Brain microvascular endothelial cell (primary cell): ENCODE results near the gene NR2F1-AS1.
A peak's percentile ranks its signal among the peaks of the same experiment; 100 is the strongest.

Experiments used
- DNase-seq: peaks from one replicate; pipeline ENCODE4 v3.0.0-alpha.2; 2020
- H3K27ac ChIP-seq: fragments of 250-450 bp; sonication (Bioruptor Pico); 2 replicates; pipeline ENCODE4 v1.5.1; 2020; ENCODE audit warnings: mild to moderate bottlenecking, moderate library complexity
- H3K27me3 ChIP-seq: fragments of 250-450 bp; sonication (Bioruptor Pico); replicated peaks from 2 replicates; pipeline ENCODE4 v1.5.1; 2020; ENCODE audit warnings: mild to moderate bottlenecking
- H3K36me3 ChIP-seq: fragments of 250-450 bp; sonication (Bioruptor Pico); replicated peaks from 2 replicates; pipeline ENCODE4 v1.5.1; 2020; ENCODE audit warnings: mild to moderate bottlenecking
- H3K4me3 ChIP-seq: 2 replicates; pipeline ENCODE4 v1.5.1; 2011; ENCODE audit warnings: low read depth, mild to moderate bottlenecking, control low read depth, low read length, moderate library complexity
- in situ Hi-C: cut with HindIII; loops from 2 replicates; pipeline ENCODE4 v1.10.0; 2017; ENCODE audit warnings: low sequenced_read_pairs, low pct_ligation_motif_present
- TF ChIP-seq, protein P1 (sequence below): IDR thresholded peaks from 2 replicates; pipeline ENCODE4 v1.5.1; 2011; ENCODE audit warnings: low read depth, mild to moderate bottlenecking, moderate library complexity, low read length, control low read depth, inconsistent platforms; ENCODE audit errors: missing control alignments

NR2F1-AS1 gene

DNA sequence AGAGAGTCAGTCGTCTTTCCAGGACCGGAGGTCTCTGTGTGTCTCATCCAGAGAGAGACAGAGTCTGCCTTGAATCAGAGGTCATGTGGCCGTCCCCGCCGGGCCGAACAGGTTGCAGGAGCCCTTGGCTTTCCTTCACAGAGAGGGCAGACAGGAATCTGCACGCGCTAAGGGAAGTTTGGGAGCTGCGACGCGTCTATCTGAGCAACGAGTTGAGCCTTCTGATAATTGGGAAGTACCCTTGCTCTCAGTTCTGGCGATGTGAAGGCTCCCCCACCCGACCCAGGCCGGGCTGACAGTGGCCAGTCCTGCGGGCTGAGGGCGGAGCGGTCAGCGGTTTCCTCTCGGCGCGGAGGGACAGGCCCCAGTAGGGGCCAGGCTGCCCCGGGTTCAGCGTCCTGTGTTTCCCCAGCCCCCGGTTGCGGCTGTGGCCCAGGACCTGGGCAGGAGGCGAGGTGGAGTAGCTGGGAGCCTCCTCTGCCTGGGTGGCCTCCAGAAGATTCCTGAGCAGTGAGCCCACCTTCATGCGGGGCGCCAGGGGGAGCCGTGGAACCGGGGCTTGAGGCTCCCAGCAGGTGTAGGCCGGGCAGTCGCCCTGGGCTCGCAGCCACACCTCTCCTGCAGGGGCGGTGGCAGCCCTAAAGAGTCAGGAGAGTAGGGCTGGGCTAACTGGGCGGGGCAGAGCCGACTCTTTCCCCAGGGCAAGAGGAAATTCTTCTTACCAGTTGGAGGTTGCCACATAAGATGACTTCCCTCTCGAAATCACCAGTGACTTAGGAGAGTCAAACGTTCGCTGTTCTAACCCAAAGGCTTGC lies 15.9 kb upstream of the NR2F1-AS1 start:
- TF ChIP-seq, protein P1, sequence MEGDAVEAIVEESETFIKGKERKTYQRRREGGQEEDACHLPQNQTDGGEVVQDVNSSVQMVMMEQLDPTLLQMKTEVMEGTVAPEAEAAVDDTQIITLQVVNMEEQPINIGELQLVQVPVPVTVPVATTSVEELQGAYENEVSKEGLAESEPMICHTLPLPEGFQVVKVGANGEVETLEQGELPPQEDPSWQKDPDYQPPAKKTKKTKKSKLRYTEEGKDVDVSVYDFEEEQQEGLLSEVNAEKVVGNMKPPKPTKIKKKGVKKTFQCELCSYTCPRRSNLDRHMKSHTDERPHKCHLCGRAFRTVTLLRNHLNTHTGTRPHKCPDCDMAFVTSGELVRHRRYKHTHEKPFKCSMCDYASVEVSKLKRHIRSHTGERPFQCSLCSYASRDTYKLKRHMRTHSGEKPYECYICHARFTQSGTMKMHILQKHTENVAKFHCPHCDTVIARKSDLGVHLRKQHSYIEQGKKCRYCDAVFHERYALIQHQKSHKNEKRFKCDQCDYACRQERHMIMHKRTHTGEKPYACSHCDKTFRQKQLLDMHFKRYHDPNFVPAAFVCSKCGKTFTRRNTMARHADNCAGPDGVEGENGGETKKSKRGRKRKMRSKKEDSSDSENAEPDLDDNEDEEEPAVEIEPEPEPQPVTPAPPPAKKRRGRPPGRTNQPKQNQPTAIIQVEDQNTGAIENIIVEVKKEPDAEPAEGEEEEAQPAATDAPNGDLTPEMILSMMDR = peak; percentile 49
- in situ Hi-C loops = no loop called here
- Histone ChIP-seq H3K36me3 (peaks cover 32% of the 10 kb centered on the region), H3K4me3 (no peak overlapping the region), H3K27ac (no peak overlapping the region), H3K27me3 (no peaks in the 10 kb centered on the region)
- DNase-seq = no peak

DNA sequence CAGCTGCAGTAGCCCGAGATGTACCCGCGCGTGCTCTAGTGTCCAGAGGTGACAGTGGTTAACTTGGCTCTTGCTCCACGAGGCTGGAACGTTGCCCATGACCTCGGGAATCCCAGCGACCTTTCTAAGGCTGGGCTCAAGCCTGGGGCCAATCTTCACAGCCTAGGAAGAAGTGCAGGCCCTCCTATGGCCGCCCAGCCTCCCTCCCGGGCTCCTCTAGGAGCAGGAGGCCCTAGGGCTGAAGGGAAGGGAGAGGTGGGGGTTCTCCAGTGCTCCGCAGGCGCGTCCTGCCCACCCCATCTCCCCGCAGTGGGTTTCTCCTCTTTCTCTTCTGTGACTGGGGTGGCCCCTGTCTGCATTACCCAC lies 15.3 kb upstream of the NR2F1-AS1 start:
- DNase-seq = no peak
- in situ Hi-C loops = no loop called here
- TF ChIP-seq, protein P1 = no peak
- H3K36me3 ChIP-seq = peaks cover 35% of the 10 kb centered on the region
- no peak overlapping the region for H3K4me3 ChIP-seq
- H3K27me3 ChIP-seq = no peaks in the 10 kb centered on the region
- H3K27ac ChIP-seq = no peak overlapping the region

DNA sequence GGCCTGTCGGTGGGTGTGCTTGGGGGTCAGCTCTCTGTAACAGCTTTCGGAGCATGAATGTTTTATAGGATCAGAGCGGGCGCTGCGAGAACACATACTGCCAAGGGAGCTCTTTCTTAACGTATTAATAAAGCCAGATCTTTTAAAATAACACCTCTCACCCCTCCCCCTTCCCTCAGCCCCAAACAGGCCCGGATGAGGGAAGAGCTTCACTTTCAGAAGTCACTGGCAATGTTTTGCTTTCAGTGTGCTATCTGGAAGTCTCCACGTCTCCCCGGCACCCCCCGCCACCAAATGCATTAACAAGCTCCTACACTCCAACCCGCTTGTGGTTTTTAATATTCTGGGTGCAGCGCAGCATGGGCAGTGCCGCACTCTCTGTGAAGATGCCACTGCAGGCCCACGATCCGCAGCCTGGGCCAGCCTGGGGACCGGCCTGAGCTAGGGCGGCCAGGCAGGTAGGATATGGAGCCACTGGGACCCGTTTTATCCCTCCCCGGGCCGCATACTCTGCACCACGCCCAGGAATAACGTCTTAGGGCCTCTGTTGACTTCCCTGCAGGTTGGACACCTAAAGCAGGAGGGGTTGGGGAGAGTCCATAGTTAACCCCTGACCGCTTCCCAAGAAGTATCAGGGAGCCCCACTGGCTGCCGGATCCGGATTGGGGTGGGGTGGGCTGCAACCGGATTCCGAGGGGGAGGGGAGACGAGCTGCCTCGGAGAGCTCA lies 14.6 kb upstream of the NR2F1-AS1 start:
- no peaks in the 10 kb centered on the region for H3K27me3 ChIP-seq
- H3K4me3 ChIP-seq = peak overlapping the region; percentile 5
- in situ Hi-C loops = no loop called here
- peaks cover 41% of the 10 kb centered on the region for H3K36me3 ChIP-seq
- no peak overlapping the region for H3K27ac ChIP-seq
- no peak for DNase-seq
- TF ChIP-seq, protein P1 = no peak

DNA sequence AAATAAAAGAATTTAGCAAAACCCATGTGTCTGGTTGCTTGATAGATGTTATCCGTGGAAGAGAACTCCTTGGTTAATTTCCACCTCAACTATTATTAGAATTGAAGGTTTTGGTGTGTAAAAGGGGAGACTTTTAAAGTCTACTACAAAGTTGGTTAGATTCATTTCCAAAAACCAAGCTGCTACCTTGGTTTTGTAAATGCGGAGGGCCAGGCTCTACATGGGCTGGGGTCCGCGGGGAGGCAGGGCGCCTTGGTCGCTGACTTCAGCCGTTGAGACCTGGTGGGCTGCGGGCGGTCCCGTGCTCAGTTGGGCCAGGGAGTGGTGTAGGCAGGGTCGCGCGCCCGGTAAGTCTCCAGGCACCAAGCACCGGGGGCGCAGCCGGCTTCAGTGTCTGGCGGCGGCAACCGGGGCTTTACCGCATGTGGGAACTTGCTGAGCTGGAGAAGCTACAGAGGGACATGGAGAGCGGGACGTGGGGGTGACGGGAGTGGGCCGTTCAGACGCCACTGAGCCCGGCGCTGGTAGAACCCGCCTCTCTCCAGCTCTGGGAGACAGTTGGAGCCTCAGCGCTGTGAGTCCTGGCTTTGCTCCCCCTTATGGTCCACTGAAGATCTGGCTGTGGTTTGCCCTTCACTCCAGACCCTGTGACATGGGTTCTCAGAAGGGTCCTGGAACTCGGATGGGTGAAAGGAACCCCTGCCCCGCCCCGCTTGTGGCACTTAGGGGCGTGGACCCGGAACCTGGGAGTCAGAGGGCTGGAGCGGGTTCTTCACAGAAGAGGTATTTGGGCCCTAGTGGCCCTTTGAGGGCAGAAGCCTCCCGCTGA lies 13.8 kb upstream of the NR2F1-AS1 start:
- in situ Hi-C loops = no loop called here
- H3K36me3 ChIP-seq = peaks cover 41% of the 10 kb centered on the region
- no peaks in the 10 kb centered on the region for H3K27me3 ChIP-seq

DNA sequence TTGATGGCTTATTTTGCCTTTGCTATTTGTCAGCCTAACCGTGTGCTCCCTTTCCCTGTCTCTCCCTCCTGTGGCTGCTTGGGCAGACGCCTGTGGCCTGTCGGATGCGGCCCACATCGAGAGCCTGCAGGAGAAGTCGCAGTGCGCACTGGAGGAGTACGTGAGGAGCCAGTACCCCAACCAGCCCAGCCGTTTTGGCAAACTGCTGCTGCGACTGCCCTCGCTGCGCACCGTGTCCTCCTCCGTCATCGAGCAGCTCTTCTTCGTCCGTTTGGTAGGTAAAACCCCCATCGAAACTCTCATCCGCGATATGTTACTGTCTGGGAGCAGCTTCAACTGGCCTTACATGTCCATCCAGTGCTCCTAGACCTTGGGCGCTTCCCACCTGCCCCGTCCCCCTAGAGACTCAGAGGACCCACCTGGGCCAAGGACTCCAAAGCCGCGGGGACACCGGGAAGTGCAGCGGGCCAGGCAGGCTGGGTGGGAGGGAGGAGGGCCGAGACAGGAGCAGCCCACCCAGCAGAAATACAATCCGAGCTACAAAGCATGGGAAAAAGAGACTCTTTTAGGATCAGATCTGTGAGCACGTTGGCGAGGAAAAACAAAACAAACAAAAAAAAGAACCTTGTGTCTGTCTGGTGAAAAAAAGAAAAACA lies 12.6 kb upstream of the NR2F1-AS1 start:
- Histone ChIP-seq H3K4me3 (peak overlapping the region; percentile 37), H3K27me3 (no peaks in the 10 kb centered on the region), H3K36me3 (peaks cover 50% of the 10 kb centered on the region), H3K27ac (no peak overlapping the region)
- TF ChIP-seq, protein P1 = peak; percentile 45
- in situ Hi-C loops = no loop called here
- no peak for DNase-seq

More for the DNA sequence above, 13.8 kb upstream of the NR2F1-AS1 start:
- Histone ChIP-seq H3K4me3 (peak overlapping the region; percentile 26), H3K27ac (no peak overlapping the region)
- TF ChIP-seq, protein P1 = peak; percentile 44
- DNase-seq = no peak
